ENCODE results near the gene SALL4.

DNA sequence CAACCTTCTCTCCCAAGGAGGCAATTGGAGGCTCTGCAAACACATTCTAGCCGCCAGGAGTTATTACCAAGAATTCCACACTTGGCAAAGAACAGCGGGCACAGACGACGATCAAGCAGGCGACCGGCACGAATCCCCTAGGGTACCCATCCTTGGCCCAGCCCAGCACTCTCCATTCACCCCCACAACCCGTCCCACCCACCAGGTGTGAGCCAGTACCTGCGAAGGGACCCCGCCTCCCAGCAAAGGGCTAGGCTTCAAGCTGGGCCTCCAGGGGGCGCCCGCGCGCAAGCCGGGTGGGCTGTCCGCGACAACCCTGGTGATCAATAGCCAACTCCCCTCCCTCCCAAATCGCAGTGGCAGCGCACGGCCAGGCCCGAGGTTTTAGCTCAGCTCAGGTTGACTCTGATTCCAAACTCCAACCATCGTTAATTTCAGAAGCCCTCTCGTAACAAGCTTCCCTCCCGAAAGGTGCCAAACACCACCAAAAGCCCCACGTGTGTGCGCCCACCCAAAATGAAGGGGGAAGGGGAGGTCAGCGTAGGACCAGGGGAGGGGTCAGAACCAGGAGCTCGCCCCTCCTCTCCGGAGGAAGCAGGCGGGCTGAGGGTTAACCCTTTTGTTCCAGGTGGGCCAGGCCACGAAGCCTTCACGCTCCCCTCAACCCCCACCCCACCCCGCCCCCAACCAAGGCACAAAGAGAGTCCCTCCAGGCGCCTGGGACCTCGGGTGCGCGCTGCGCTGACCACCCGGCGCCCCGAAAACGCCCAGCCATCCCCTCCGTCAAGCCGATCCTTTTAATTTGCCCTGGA, 2.1 kb downstream of the SALL4 start:
- TF ChIP-seq GATA3 (IDR thresholded peaks at IDR 0.05; ENCODE audit: low read depth, low read length): no peak
- TF ChIP-seq GATA2 (IDR thresholded peaks at IDR 0.05; ENCODE audit: low read depth, low read length): no peak

Measured in SH-SY5Y (cell line).